IPS-18a (cell line): ENCODE measurements around the gene PCNX2.
A peak's percentile ranks its signal among the peaks of the same experiment; 100 is the strongest.

Experiments
- H3K27ac ChIP-seq: one replicate; pipeline ENCODE4 v1.5.1; 2013; ENCODE audit warnings: low read length
- H3K27me3 ChIP-seq: one replicate; pipeline ENCODE4 v1.6.1; 2013; ENCODE audit warnings: mild to moderate bottlenecking, low read length; ENCODE audit not compliant: control insufficient read depth, insufficient read depth
- H3K36me3 ChIP-seq: one replicate; pipeline ENCODE4 v1.6.1; 2013; ENCODE audit warnings: low read depth, low read length; ENCODE audit not compliant: control insufficient read depth
- H3K4me1 ChIP-seq: one replicate; pipeline ENCODE4 v1.6.1; 2013; ENCODE audit warnings: low read depth, low read length; ENCODE audit not compliant: control insufficient read depth
- H3K4me3 ChIP-seq: one replicate; pipeline ENCODE4 v1.5.1; 2013; ENCODE audit warnings: low read length
- H3K9ac ChIP-seq: one replicate; pipeline ENCODE4 v1.6.1; 2013; ENCODE audit warnings: mild to moderate bottlenecking, low read length, moderate library complexity
- H3K9me3 ChIP-seq: one replicate; pipeline ENCODE4 v1.6.1; 2013; ENCODE audit warnings: low read depth, low read length; ENCODE audit not compliant: control insufficient read depth

PCNX2 gene

GRCh38 chr1:233328142-233328921, 32.8 kb upstream of the PCNX2 start:
- Histone ChIP-seq H3K36me3 (no peaks in the 10 kb centered on the region), H3K9ac (peak overlapping the region; percentile 45), H3K27ac (no peak overlapping the region), H3K4me3 (peak overlapping the region; percentile 68), H3K9me3 (no peaks in the 10 kb centered on the region), H3K4me1 (peaks cover 18% of the 10 kb centered on the region), H3K27me3 (peaks cover 37% of the 10 kb centered on the region)

DNA sequence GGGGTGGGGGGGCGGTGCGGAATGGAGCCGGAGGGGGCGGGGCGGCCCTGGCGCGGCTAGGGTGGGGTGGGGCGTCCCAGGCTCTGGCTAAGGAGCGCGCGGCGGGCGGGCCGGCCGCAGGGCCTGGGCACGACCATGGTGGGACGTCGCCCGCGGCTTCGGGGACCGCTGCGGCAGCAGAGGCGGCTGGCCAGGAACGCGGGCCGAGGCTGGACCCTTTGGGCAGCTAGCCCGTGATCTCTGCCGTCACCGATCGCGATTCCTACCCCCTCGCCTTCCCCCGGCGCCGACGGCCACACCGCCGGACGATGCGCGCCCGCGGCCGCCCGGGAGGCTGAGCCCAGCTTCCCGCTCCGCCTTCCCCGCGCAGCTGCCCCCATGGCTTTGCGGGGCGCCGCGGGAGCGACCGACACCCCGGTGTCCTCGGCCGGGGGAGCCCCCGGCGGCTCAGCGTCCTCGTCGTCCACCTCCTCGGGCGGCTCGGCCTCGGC, 32.2 kb upstream of the PCNX2 start, which contains the start of gene MAP3K21:
MAP3K21 (plus strand) TSS at position 74 of the 491 bp plus-strand sequence; CDS start at position 379, 305 bp downstream.
- Histone ChIP-seq H3K4me1 (peaks cover 18% of the 10 kb centered on the region), H3K27ac (no peak within 1 kb of the TSS), H3K27me3 (peaks cover 37% of the 10 kb centered on the region), H3K9me3 (no peaks in the 10 kb centered on the region), H3K9ac (peak within 1 kb of the TSS; percentile 45), H3K36me3 (no peaks in the 10 kb centered on the region), H3K4me3 (peak within 1 kb of the TSS; percentile 68)

DNA sequence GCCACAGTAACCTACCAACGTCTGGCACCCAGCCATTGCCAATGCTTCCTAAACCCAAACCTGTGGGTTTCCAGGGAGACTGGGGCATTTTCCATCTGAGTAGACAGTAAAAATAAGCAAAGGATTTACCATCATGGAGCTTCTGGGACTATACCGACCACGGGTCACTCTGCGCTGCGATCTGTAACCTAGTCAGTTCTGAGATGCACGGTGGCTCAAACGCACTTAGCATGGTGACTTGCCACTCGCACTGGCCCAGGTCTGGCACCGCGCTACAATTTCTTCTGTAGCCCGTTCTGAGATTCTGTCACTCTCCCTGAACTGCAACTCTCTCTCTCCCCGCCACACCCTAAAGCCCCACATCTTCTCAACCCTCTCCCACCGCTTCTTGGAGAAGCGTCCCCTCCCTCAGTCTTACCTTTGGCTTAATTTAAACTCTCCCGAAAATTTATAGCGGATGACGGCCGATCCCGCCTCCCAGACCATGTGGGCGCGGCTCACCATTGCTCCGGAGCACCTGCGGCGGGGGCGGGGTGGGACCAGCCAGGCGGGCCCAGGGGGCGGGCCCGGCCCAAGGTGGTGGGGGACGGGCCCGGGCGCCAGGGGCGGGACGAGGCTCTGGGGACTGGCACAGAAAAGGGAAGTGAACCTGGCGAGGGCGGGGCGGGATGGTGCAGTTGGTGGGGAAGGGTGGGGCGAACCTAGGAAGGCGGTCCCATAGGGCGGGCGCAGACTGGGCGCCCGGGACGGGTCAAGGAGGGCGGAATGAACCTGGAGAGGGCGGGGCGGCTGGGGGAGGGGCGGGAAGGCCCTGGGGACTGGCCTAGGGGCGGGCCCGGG, 31.5 kb upstream of the PCNX2 start:
- Histone ChIP-seq H3K4me1 (peaks cover 15% of the 10 kb centered on the region), H3K36me3 (no peaks in the 10 kb centered on the region), H3K27me3 (peaks cover 37% of the 10 kb centered on the region), H3K9ac (peak overlapping the region; percentile 5), H3K9me3 (no peaks in the 10 kb centered on the region), H3K4me3 (peak overlapping the region; percentile 54), H3K27ac (no peak overlapping the region)

DNA sequence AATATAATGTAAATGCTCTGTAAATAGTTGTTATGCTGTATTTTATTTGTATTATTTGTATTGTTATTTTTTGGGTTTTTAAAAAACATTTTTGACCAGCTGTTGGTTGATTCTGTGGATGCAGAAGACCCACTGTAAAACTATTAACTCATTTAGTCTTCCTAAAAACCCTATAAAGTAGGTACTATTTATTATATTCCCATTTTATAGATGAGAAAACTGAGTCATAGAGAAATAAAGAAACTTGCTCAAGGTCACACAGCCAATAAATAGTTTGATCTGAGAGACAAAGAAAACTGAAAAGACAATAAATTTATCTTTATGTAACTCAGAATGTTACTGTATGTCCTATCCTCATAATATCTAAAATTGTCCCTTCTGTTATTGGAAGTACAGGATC, 30.8 kb upstream of the PCNX2 start:
- H3K9ac ChIP-seq, result no peak overlapping the region
- no peaks in the 10 kb centered on the region for H3K9me3 ChIP-seq
- no peak overlapping the region for H3K4me3 ChIP-seq
- H3K27me3 ChIP-seq, result peaks cover 37% of the 10 kb centered on the region
- H3K36me3 ChIP-seq, result no peaks in the 10 kb centered on the region
- peaks cover 10% of the 10 kb centered on the region for H3K4me1 ChIP-seq
- H3K27ac ChIP-seq, result no peak overlapping the region

- Histone ChIP-seq H3K36me3 (no peaks in the 10 kb centered on the region), H3K27ac (no peak overlapping the region), H3K4me3 (no peak overlapping the region), H3K9me3 (no peaks in the 10 kb centered on the region), H3K9ac (no peak overlapping the region), H3K27me3 (peaks cover 23% of the 10 kb centered on the region), H3K4me1 (peaks cover under 1% of the 10 kb centered on the region)
Observed at GRCh38 chr1:233323718-233324117, 28.2 kb upstream of the PCNX2 start.

DNA sequence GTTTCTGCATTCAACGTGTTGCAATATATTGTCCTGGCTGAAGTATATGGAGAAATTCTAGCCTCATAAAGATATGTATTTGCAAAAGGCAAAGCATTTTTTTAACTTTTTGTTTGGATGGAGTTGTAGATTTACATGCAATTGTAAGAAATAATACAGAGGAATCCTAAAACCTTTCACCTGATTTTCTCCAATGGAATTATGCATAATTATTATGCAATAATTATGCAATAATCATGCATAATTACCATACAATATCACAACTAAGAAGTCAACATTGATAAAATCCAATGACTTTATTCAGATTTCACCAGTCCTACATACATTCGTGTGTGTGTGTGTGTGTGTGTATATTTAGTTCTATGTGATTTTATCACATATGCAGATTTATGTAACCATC, 24.5 kb upstream of the PCNX2 start:
- Histone ChIP-seq H3K36me3 (no peaks in the 10 kb centered on the region), H3K27me3 (no peaks in the 10 kb centered on the region), H3K27ac (no peak overlapping the region), H3K4me3 (no peak overlapping the region), H3K4me1 (no peaks in the 10 kb centered on the region), H3K9ac (no peak overlapping the region), H3K9me3 (no peaks in the 10 kb centered on the region)

DNA sequence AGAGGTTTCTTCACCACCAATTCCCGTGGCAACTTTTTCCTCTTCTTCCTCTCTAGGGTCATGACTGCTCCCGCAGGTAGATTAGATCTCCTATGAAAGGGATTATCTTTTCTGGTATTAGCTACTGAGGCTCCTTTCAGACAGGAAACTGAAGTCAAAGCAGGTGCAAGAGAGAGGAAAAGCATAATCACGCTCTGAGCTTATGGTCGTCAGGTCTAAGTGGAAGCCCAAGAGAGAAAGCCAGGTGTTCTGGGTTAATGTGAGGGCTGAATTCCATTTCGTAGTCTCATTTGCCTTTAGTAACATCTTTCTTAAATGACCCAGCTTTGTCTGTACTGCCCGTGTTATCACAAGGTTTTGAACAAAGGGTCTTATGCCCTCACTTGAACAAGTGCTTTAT, 23.7 kb upstream of the PCNX2 start:
- no peaks in the 10 kb centered on the region for H3K36me3 ChIP-seq
- H3K9ac ChIP-seq, result no peak overlapping the region
- H3K27me3 ChIP-seq, result no peaks in the 10 kb centered on the region
- no peak overlapping the region for H3K4me3 ChIP-seq
- H3K9me3 ChIP-seq, result no peaks in the 10 kb centered on the region
- no peaks in the 10 kb centered on the region for H3K4me1 ChIP-seq
- H3K27ac ChIP-seq, result no peak overlapping the region

- Histone ChIP-seq H3K9ac (no peak overlapping the region), H3K27ac (no peak overlapping the region), H3K4me3 (no peak overlapping the region), H3K4me1 (no peaks in the 10 kb centered on the region), H3K36me3 (no peaks in the 10 kb centered on the region), H3K27me3 (no peaks in the 10 kb centered on the region), H3K9me3 (no peaks in the 10 kb centered on the region)
Observed at GRCh38 chr1:233316473-233316872, 20.9 kb upstream of the PCNX2 start.

DNA sequence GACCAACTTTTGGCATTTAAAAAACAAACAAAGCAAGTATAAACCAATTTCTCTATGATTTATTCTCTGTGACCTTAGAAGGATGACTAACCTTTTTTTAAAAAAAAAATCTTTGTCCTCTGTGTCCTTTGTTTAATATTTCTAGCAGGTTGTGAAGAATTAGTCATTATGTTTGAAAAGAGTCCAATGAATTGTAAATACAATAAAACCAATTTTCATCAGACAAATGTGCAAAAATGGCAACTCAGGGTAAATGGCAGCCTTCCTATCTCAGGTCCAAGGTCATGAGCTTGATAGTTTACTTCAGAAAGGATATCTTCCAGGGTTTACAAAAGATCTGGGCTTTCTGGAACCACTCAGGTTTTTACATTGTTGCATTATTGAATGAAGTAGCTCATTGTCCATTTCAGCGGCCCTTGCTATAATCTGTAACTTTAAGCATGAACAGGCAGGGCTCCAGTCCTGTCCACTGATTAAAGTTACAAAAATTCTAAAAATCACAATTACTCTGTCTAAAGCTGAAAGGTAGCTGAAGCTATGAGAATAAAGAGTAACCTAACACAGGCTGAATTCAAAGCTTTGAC, 20.3 kb upstream of the PCNX2 start:
- H3K4me1 ChIP-seq, result no peaks in the 10 kb centered on the region

GRCh38 chr1:233313434-233314155, 18.1 kb upstream of the PCNX2 start:
- no peaks in the 10 kb centered on the region for H3K4me1 ChIP-seq
- H3K9ac ChIP-seq, result no peak overlapping the region
- no peaks in the 10 kb centered on the region for H3K36me3 ChIP-seq
- H3K27me3 ChIP-seq, result no peaks in the 10 kb centered on the region
- no peaks in the 10 kb centered on the region for H3K9me3 ChIP-seq
- no peak overlapping the region for H3K27ac ChIP-seq
- H3K4me3 ChIP-seq, result no peak overlapping the region

More for the DNA sequence above, 20.3 kb upstream of the PCNX2 start:
- H3K4me3 ChIP-seq, result no peak overlapping the region
- no peak overlapping the region for H3K9ac ChIP-seq
- H3K36me3 ChIP-seq, result no peaks in the 10 kb centered on the region
- H3K27me3 ChIP-seq, result no peaks in the 10 kb centered on the region
- no peak overlapping the region for H3K27ac ChIP-seq
- no peaks in the 10 kb centered on the region for H3K9me3 ChIP-seq
